Dendritic cell treated with granulocyte-macrophage colony-stimulating factor and Interleukin-4, amounts not matched to agents 40 ng/mL and 50 ng/mL, for 4 days (primary cell): ENCODE measurements around the gene PCNP.
"Not testable (repeated sequence)": the region's sequence is repeated elsewhere in the genome, so short reads cannot be mapped to it uniquely, and the experiment has no call there.

ENCODE experiments used
- H3K27ac Mint-ChIP-seq: one replicate; pipeline ENCODE4 v1.8.0; 2022; ENCODE audit warnings: mild to moderate bottlenecking, mixed read lengths
- H3K27me3 Mint-ChIP-seq: one replicate; pipeline ENCODE4 v1.8.0; 2022; ENCODE audit warnings: mild to moderate bottlenecking, mixed read lengths
- H3K36me3 Mint-ChIP-seq: one replicate; pipeline ENCODE4 v1.8.0; 2022; ENCODE audit warnings: low read depth, mixed read lengths
- H3K4me1 Mint-ChIP-seq: one replicate; pipeline ENCODE4 v1.8.0; 2022; ENCODE audit warnings: low read depth, mixed read lengths
- H3K4me3 Mint-ChIP-seq: one replicate; pipeline ENCODE4 v1.8.0; 2022; ENCODE audit warnings: mild to moderate bottlenecking, moderate library complexity, mixed read lengths
- H3K9me3 Mint-ChIP-seq: one replicate; pipeline ENCODE4 v1.8.0; 2022; ENCODE audit warnings: mixed read lengths
- intact Hi-C: fragments of 100-400 bp; cut with micrococcal nuclease; formaldehyde crosslinking; loops from one replicate; pipeline ENCODE4 v1.15.0; 2022

PCNP gene

DNA sequence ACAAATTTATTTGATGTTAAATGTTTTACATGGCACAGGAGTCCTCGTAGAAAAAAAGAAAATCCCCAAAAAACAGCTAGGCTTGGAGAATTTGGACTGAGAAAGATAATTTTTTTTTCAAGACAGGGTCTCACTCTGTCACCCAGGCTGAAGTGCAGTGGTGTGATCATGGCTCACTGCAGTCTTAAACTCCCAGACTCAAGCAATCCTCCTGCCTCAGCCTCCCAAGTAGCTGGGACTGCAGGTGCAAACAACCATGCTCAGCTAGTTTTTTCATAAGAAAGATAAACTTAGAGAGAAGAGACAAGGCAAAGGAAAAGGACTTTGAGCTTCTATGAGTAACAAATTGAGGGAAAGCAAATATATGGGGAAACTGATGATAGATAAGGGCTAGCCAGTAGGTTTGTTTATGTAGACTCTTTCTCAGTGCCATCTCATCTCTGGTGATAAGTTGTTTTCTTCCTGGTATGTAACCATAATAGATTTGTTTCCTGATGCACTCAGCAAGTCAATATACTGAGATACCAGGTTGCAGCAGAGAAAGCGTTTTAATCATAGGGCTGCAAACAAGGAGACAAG is 25.4 kb upstream of the PCNP start:
- H3K27ac Mint-ChIP-seq: no peak overlapping the region
- H3K27me3 Mint-ChIP-seq: no peaks in the 10 kb centered on the region
- no peak overlapping the region for H3K4me3 Mint-ChIP-seq
- intact Hi-C loops: no loop called here
- no peaks in the 10 kb centered on the region for H3K4me1 Mint-ChIP-seq
- H3K9me3 Mint-ChIP-seq: no peaks in the 10 kb centered on the region
- no peaks in the 10 kb centered on the region for H3K36me3 Mint-ChIP-seq

DNA sequence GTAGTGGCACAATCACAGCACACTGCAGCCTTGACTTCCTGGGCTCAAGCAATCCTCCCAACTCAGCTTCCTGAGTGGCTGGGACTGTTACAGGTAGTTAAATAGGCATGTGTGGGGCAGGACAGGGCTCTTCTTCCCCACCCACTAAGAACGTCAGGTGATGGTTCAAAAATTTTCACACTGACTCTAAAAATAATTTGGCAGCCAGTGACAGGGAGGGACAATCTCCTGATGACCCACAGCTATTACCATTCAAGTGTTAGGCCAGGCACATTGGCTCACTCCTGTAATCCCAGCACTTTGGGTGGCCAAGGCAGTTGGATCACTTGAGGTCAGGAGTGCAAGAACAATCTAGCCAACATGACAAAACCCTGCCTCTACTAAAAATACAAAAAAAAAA is 24.5 kb upstream of the PCNP start:
- Mint-ChIP-seq H3K4me3 (no peak overlapping the region), H3K27me3 (no peaks in the 10 kb centered on the region), H3K27ac (no peak overlapping the region), H3K4me1 (no peaks in the 10 kb centered on the region), H3K36me3 (no peaks in the 10 kb centered on the region), H3K9me3 (no peaks in the 10 kb centered on the region)
- intact Hi-C loops: no loop called here

DNA sequence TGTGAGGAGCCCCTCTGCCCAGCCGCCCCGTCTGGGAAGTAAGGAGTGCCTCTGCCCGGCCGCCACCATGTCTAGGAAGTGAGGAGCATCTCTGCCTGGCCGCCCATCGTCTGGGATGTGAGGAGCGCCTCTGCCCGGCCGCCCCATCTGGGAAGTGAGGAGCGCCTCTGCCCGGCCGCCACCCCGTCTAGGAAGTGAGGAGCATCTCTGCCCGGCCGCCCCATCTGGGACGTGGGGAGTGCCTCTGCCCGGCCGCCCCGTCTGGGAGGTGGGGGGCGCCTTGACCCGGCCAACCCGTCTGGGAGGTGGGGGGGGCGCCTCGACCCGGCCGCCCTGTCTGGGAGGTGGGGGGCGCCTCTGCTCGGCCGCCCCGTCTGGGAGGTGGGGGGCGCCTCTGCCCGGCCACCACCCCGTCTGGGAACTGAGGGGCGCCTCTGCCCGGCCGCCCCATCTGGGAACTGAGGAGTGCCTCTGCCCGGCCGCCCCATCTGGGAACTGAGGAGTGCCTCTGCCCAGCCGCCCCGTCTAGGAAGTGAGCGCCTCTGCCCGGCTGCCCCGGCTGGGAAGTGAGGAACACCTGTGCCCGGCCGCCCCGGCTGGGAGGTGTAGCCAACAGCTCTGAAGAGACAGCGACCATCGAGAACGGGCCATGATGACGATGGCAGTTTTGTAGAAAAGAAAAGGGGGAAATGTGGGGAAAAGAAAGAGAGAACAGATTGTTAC is 22.5 kb upstream of the PCNP start:
- H3K4me3 Mint-ChIP-seq: not testable (repeated sequence)

GRCh38 chr3:101553381-101553780 is 20.6 kb upstream of the PCNP start:
- H3K4me1 Mint-ChIP-seq, intact Hi-C loops, H3K36me3 Mint-ChIP-seq, H3K27ac Mint-ChIP-seq, H3K9me3 Mint-ChIP-seq, H3K4me3 Mint-ChIP-seq: not testable (repeated sequence)
- H3K27me3 Mint-ChIP-seq: peaks cover 11% of the 10 kb centered on the region

More for the DNA sequence above, 22.5 kb upstream of the PCNP start:
- H3K36me3 Mint-ChIP-seq, H3K4me1 Mint-ChIP-seq, H3K27me3 Mint-ChIP-seq, H3K9me3 Mint-ChIP-seq, intact Hi-C loops, H3K27ac Mint-ChIP-seq: not testable (repeated sequence)

DNA sequence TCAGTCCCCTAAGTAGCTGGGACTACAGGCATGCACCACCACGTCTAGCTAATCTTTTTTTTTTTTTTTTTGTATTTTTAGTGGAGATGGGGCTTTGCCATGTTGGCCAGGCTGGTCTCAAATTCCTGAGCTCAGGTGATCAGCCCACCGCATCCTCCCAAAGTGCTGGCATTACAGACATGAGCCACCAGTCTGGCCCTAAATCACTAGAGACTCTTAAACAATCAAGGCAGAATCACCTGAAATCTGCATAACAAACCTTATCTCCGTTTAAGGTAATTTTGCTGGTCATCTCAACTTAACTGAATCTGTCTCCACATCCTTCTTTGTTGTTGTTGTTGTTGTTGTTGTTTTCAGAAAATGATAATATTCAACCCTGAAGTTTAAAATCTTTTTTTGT is 17.9 kb upstream of the PCNP start:
- no peak overlapping the region for H3K4me3 Mint-ChIP-seq
- H3K9me3 Mint-ChIP-seq: no peaks in the 10 kb centered on the region
- intact Hi-C loops: no loop called here
- no peak overlapping the region for H3K27ac Mint-ChIP-seq
- H3K4me1 Mint-ChIP-seq: peaks cover 7% of the 10 kb centered on the region
- peaks cover 20% of the 10 kb centered on the region for H3K27me3 Mint-ChIP-seq
- no peaks in the 10 kb centered on the region for H3K36me3 Mint-ChIP-seq

DNA sequence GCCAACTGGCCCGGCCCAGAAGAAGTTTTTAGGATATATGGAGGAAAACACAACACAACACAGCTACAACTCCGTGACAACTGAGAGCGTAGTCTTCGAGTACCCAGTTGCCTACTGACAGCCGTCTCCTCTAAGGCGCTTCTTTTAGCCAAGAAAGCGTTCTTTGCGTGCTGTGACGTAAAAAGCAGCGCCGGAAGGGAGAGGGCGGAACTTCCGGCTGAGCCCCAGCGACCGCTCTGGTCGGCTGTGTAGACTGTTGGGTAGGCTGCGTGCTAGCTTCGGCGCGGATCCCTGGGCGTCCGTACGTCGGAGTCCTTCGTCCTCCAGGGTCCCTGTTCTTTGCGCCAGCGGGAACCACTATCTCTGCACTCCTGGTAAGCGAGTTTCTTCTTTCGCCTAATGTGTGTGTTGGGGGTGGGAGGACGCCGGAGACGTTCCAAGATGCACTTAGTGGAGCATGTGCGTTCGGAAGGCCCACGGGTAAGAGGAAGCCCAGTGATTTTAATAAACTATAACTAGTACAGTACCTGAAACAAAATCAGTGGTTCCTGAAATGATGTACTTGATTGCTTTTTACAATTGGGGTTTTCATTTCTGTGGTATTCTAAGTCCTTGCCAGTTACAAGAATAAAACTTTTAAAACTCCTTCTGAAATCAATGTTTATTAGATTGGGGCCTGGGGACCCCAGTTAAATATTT is 12.2 kb upstream of the PCNP start, which contains the start of gene TRMT10C:
TRMT10C (plus strand) TSS at position 239 of the 699 bp plus-strand sequence. CDS start 2,914 bp downstream, outside the sequence.
- H3K4me1 Mint-ChIP-seq: peaks cover 32% of the 10 kb centered on the region

DNA sequence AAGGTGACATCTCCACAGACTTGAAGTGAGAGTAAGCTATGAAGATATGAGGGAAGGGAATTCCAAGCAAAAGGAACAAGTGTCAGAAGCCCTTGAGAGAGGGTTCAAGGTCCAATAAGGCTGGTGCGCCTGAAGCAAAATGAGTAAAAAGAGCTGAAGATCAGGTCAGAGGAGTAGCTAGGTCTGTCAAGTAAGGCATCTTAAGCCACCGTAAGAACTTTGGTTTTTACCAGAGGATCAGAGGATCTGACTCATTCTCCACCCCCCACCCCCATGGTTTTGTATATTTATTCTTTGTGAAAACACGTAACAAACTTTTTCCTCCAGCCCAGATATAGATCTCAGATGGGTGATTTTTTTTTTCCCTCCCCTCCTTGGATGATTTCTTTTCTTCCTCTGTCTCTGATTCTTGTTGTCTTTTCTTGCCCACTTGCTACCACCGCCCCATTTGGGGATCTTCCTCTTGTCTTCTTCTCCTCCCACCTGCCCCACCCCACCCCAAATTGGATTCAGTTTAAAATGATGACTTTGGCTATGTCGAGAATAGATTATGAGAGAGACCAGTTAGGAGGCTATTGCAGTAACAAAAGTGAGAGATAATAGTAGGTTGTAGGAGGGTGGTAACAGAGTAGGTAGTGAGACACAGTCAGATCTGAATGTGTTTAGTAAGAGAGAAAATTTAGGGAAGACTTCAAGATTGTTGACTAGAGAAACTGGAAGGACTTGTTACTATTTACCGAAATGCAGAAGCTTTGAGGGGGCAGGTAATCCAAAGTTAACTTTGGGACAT is 6.3 kb upstream of the PCNP start:
- Mint-ChIP-seq H3K4me1 (peaks cover 23% of the 10 kb centered on the region), H3K27ac (no peak overlapping the region), H3K36me3 (peaks cover 32% of the 10 kb centered on the region), H3K27me3 (peaks cover 7% of the 10 kb centered on the region), H3K4me3 (no peak overlapping the region), H3K9me3 (no peaks in the 10 kb centered on the region)
- intact Hi-C loops: no loop called here

More for the DNA sequence above, 12.2 kb upstream of the PCNP start, which contains the start of gene TRMT10C:
- Mint-ChIP-seq H3K4me3 (peak within 1 kb of the TSS; percentile 95), H3K27me3 (peaks cover 14% of the 10 kb centered on the region), H3K9me3 (no peaks in the 10 kb centered on the region), H3K27ac (peak within 1 kb of the TSS; percentile 94), H3K36me3 (peaks cover 43% of the 10 kb centered on the region)
- intact Hi-C loops: loop anchor here (1.0 to 2.0 kb wide), 2 partner anchors 12 to 49 kb away; partner anchors contain the start of gene SENP7

DNA sequence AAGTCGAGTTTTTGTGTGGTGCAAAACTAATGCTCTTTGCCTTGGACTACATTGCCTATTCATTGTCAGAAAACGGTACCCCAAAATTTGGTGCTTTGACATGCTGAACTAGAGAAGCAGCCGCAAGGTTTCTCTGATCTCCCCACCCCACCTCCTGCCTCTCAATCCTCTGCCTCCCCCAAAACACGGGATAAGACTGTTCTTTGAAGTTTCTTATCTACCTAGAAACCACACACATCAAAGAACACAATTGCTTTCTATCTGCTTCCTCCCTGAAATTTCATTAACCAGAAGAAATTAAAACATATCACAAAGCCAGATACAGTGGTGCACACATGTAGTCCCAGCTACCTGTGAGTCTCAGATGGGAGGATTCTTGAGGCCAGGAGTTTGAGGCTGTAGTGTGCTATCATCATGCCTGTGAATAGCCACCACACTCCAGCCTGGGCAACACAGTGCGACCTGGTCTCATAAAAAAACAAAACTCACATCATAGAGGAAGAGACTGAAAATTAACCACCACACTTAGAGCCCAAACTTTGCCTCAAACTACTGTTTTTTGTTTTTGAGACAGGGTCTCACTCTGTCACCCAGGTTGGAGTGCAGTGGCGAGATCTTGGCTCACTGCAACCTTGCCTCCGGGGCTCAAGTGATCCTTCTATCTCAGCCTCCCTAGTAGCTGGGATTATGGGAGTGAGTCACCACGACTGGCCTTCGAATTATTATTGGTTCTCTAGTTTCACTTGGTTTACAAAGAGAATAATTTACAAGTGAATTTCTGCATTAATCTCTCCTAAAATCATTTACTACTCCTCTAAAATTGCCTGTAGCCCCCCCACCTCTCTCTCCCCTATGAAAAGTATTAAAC is 2.7 kb upstream of the PCNP start:
- H3K4me3 Mint-ChIP-seq: no peak overlapping the region
- peaks cover 22% of the 10 kb centered on the region for H3K36me3 Mint-ChIP-seq
- H3K9me3 Mint-ChIP-seq: no peaks in the 10 kb centered on the region
- peaks cover 15% of the 10 kb centered on the region for H3K4me1 Mint-ChIP-seq
- intact Hi-C loops: loop anchor here (5.0 kb wide), 2 partner anchors 864 to 1169 kb away; partner anchors contain the start of genes LNP1, TFG and TOMM70
- no peak overlapping the region for H3K27ac Mint-ChIP-seq
- peaks cover 7% of the 10 kb centered on the region for H3K27me3 Mint-ChIP-seq

DNA sequence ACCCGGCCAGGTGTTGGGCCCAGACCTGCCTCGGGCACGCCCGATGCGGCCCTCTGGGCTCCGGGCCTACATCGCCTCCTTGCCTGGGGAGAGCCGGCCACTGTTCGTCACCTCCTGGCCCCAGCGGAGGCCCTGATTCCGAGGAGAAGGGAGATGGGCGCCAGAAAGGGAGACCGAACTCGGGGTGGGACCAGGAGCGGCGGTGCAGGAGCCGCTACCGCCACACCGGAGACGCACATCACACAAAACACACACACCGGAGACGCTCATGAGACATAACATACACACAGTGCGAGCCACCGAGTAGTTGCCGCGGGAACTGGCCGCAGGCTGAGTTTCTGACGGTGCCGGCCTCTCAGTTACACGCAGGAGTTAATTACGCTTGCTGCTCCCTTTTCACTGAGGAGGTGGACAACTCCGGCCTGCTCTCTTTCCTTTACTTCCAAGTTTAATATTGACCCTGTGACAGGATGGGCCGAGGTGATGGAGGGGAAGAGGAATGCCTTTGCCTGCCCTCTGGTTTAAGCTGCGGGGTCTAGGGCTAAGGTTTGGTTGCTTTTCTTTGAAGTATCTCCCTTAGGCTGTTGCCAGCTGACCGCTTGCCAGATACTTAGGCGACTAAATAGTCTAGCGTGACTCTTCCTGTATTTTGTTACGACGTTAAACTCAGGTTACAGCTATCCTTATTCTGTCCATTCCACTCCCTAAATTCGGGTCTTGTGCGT is 570 bp downstream of the PCNP start:
- Mint-ChIP-seq H3K4me3 (peak overlapping the region; percentile 82), H3K9me3 (no peaks in the 10 kb centered on the region), H3K36me3 (peaks cover 26% of the 10 kb centered on the region), H3K27ac (peak overlapping the region; percentile 91), H3K27me3 (peaks cover 7% of the 10 kb centered on the region), H3K4me1 (peaks cover 27% of the 10 kb centered on the region)
- intact Hi-C loops: loop anchor here (5.0 kb wide), 2 partner anchors 867 to 1172 kb away; partner anchors contain the start of genes LNP1, TFG and TOMM70

GRCh38 chr3:101577286-101577685 is 3.3 kb downstream of the PCNP start:
- H3K27ac Mint-ChIP-seq: no peak overlapping the region

GRCh38 chr3:101588616-101589015 is 14.6 kb downstream of the PCNP start:
- H3K4me1 Mint-ChIP-seq: no peaks in the 10 kb centered on the region
- no peaks in the 10 kb centered on the region for H3K27me3 Mint-ChIP-seq
- no peaks in the 10 kb centered on the region for H3K9me3 Mint-ChIP-seq
- H3K4me3 Mint-ChIP-seq: no peak overlapping the region
- H3K27ac Mint-ChIP-seq: no peak overlapping the region
- peaks cover 78% of the 10 kb centered on the region for H3K36me3 Mint-ChIP-seq
- intact Hi-C loops: no loop called here

More at GRCh38 chr3:101577286-101577685, 3.3 kb downstream of the PCNP start:
- Mint-ChIP-seq H3K9me3 (no peaks in the 10 kb centered on the region), H3K27me3 (no peaks in the 10 kb centered on the region), H3K4me1 (peaks cover 32% of the 10 kb centered on the region), H3K4me3 (no peak overlapping the region), H3K36me3 (peaks cover 40% of the 10 kb centered on the region)
- intact Hi-C loops: no loop called here

DNA sequence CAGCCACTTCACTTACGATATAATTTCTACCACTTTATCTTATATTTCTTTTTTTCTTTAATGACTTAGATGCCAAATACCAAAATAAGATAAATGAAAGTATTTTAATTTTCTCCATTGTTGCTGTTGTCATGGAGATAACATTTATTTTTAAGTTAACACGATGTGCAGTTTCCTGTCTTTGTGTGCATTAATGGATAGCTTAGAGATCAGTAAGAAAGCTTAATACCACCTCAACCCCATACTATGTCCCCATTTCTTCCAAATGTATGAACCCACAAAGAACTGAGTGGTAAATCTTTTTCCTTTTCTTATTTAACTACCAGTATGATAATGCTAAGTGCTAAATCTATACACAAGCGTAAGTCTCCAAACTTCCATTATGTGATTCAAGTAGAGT is 17.1 kb downstream of the PCNP start:
- no peaks in the 10 kb centered on the region for H3K9me3 Mint-ChIP-seq
- no peak overlapping the region for H3K4me3 Mint-ChIP-seq
- H3K36me3 Mint-ChIP-seq: peaks cover 68% of the 10 kb centered on the region
- intact Hi-C loops: no loop called here
- peak overlapping the region; percentile 39 for H3K27ac Mint-ChIP-seq
- H3K4me1 Mint-ChIP-seq: no peaks in the 10 kb centered on the region
- no peaks in the 10 kb centered on the region for H3K27me3 Mint-ChIP-seq
